Measurements from ENCODE around the gene GAL. TPM values are rescaled to one million over a fixed set of nuclear protein-coding genes. Genes with fewer than 3 reads are reported as not detected.

Gene GAL
- total and polyA plus RNA-seq, 11 donors = 0.35 to 7.0 (median 1.0) TPM; not detected in 6

- no peaks in the 10 kb centered on the region for H3K36me3 ChIP-seq
- intact Hi-C loops (cut with DNase I) = no loop called here
- H3K27ac ChIP-seq = no peak overlapping the region
- peaks cover 0 to 18% (median 0%) of the 10 kb centered on the region in 12 donors for H3K4me1 ChIP-seq
- no peaks in the 10 kb centered on the region for H3K9me3 ChIP-seq
- ATAC-seq = no peak
- no peak for DNase-seq
- 90 to 96% (median 91%) methylated on average over 7 of the region's 7 CpGs for WGBS, 4 donors
- H3K27me3 ChIP-seq = no peaks in the 10 kb centered on the region
- H3K4me3 ChIP-seq = no peak overlapping the region
- TF ChIP-seq POLR2A (IDR thresholded peaks at IDR 0.05) (no peak), CTCF (IDR thresholded peaks at IDR 0.05) (no peak)
Measured at GRCh38 chr11:68734111-68734510, 49.8 kb downstream of the GAL start.

- H3K36me3 ChIP-seq = no peaks in the 10 kb centered on the region
- peak overlapping the region in 1 of 12 donors; percentile 13 for H3K27ac ChIP-seq
- H3K27me3 ChIP-seq = no peaks in the 10 kb centered on the region
- intact Hi-C loops (cut with DNase I) = no loop called here
- 78 to 85% (median 81%) methylated on average over 6 of the region's 6 CpGs for WGBS, 4 donors
- no peak for DNase-seq
- TF ChIP-seq CTCF (IDR thresholded peaks at IDR 0.05) = no peak
- no peak for TF ChIP-seq POLR2A (IDR thresholded peaks at IDR 0.05)
- H3K4me1 ChIP-seq = peaks cover 0 to 18% (median 0%) of the 10 kb centered on the region in 12 donors
- no peaks in the 10 kb centered on the region for H3K9me3 ChIP-seq
- peak in 2 of 4 donors; percentile 20 to 29 for ATAC-seq
- no peak overlapping the region for H3K4me3 ChIP-seq
Measured at GRCh38 chr11:68735125-68735524, 50.8 kb downstream of the GAL start.

- ATAC-seq = peak in 2 of 4 donors; percentile 11 to 18
Measured at GRCh38 chr11:68735646-68736045, 51.3 kb downstream of the GAL start.

More at GRCh38 chr11:68735646-68736045, 51.3 kb downstream of the GAL start:
- peak overlapping the region in 1 of 12 donors; percentile 13 for H3K27ac ChIP-seq
- TF ChIP-seq CTCF (IDR thresholded peaks at IDR 0.05) (no peak), POLR2A (IDR thresholded peaks at IDR 0.05) (no peak)
- WGBS, 4 donors = 90 to 98% (median 92%) methylated on average over 6 of the region's 6 CpGs
- H3K36me3 ChIP-seq = no peaks in the 10 kb centered on the region
- peaks cover 0 to 18% (median 0%) of the 10 kb centered on the region in 12 donors for H3K4me1 ChIP-seq
- DNase-seq = no peak
- no peaks in the 10 kb centered on the region for H3K27me3 ChIP-seq
- intact Hi-C loops (cut with DNase I) = no loop called here
- H3K4me3 ChIP-seq = no peak overlapping the region
- H3K9me3 ChIP-seq = no peaks in the 10 kb centered on the region

Other genes with a start within 250 kb of the GAL start
- 10 to 100 TPM; 72.9 to 93.8 (median 81.7) TPM for gene PPP6R3, start 223.8 kb upstream of the GAL start, total RNA-seq
- gene PPP6R3, start 223.8 kb upstream of the GAL start, polyA plus RNA-seq = 10 to 100 TPM; 23.2 to 37.9 TPM
- 1 to 10 TPM in 2 of 9 donors, under 1 TPM in 6, not detected in 1; 0.12 to 2.0 (median 0.55) TPM for gene TESMIN, start 67.0 kb downstream of the GAL start, total RNA-seq
- gene TESMIN, start 67.0 kb downstream of the GAL start, polyA plus RNA-seq = under 1 TPM; 0.15 to 0.34 TPM
- 100 to 1,000 TPM in 1 of 9 donors, 10 to 100 TPM in 8; 33.0 to 116 (median 51.9) TPM for gene CPT1A, start 157.4 kb downstream of the GAL start, total RNA-seq
- gene CPT1A, start 157.4 kb downstream of the GAL start, polyA plus RNA-seq = 10 to 100 TPM; 20.9 to 38.5 TPM
- 100 to 1,000 TPM in 2 of 9 donors, 10 to 100 TPM in 7; 59.9 to 120 (median 87.9) TPM for gene MRPL21, start 219.3 kb downstream of the GAL start, total RNA-seq
- gene MRPL21, start 219.3 kb downstream of the GAL start, polyA plus RNA-seq = 100 to 1,000 TPM; 117 to 230 TPM
- gene IGHMBP2, start 219.3 kb downstream of the GAL start, total RNA-seq = 10 to 100 TPM in 6 of 9 donors, 1 to 10 TPM in 3; 8.3 to 18.9 (median 13.7) TPM
- 10 to 100 TPM; 10.3 to 12.6 TPM for gene IGHMBP2, start 219.3 kb downstream of the GAL start, polyA plus RNA-seq

Data from heart left ventricle (tissue), 16 donors.